ENCODE measurements around the gene TCAIM. TPM values are rescaled to one million over a fixed set of nuclear protein-coding genes. Genes with fewer than 3 reads are reported as not detected.

Gene TCAIM
- total RNA-seq, 1 experiment from 2014 or later, result 18.4 TPM

DNA sequence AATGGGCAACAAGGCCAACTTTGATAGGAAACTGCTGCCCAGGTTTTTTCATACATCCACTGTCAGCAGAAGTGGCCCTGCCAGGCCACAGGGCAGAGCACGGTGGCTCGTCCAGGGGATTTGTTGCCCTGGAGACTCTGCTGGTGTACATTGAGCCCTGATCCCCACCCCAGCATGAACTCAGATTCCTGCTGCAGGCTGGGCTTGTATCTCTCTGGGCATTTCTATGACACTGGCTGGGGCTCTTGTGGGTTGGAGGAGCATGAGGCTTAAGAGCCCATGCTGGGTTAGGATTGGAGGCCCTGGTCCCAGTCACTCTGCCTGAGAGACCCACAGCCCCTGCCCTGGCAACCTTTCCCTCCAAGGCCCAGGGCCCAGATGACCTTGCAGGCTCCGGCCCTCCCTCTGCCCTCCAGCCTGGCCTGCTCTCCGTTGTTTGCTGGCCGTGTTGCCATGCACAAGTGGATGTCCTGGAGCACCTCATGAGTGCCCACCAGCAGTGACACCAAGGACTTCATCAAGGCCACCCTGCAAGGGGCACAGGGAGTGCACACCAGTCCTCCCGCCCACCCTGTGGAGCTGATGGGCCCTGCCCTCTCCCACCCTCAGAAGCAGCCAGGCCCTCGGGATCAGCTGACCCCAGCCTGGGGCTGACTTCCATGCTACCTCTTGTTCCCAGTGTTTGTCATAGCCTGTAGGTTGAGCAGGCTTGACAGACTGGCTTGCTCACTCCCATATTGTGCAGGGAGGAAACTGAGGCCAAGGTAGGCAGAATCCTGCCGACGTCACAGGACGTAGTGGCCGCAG, 80.8 kb downstream of the TCAIM start:
- intact Hi-C loops (cut with micrococcal nuclease), result no loop called here
- no peaks in the 10 kb centered on the region for H3K36me3 ChIP-seq (ENCODE audit: control insufficient read depth in 1 of 2, insufficient read depth in 2 of 2, low read length in 2 of 2)
- H3K4me1 ChIP-seq (ENCODE audit: control insufficient read depth in 1 of 2, insufficient read depth in 2 of 2, low read length in 2 of 2), result no peaks in the 10 kb centered on the region
- DNase-seq (ENCODE audit: low read depth, low spot score) (no peak), ATAC-seq (no peak)
- no peaks in the 10 kb centered on the region for H3K9me2 ChIP-seq (ENCODE audit: insufficient read depth)
- no peak overlapping the region for H2AFZ ChIP-seq (ENCODE audit: low read depth, low read length, poor library complexity, severe bottlenecking)
- no peaks in the 10 kb centered on the region for H3K9me3 ChIP-seq (ENCODE audit: control insufficient read depth in 1 of 2, insufficient read depth in 1 of 2, low read depth in 1 of 2, low read length in 2 of 2)
- ChIA-PET CTCF (no interaction called here), POLR2A (no interaction called here), RAD21 (ENCODE audit: low non-redundant PET in 1 of 2, low total read pairs in 2 of 2, uncharacterized antibody in 2 of 2, unreplicated experiment in 2 of 2) (no interaction called here)
- H3K4me3 ChIP-seq (replicated peaks in 1 of 2; ENCODE audit: low read depth in 1 of 2, low read length in 2 of 2), result no peak overlapping the region
- no peak overlapping the region for H3K9ac ChIP-seq (ENCODE audit: low read length)
- TF ChIP-seq RAD21 (IDR thresholded peaks at IDR 0.05; ENCODE audit: low read depth), result no peak
- no peak for TF ChIP-seq SRF (IDR thresholded peaks at IDR 0.05; ENCODE audit: low read depth)
- TF ChIP-seq, protein P1, sequence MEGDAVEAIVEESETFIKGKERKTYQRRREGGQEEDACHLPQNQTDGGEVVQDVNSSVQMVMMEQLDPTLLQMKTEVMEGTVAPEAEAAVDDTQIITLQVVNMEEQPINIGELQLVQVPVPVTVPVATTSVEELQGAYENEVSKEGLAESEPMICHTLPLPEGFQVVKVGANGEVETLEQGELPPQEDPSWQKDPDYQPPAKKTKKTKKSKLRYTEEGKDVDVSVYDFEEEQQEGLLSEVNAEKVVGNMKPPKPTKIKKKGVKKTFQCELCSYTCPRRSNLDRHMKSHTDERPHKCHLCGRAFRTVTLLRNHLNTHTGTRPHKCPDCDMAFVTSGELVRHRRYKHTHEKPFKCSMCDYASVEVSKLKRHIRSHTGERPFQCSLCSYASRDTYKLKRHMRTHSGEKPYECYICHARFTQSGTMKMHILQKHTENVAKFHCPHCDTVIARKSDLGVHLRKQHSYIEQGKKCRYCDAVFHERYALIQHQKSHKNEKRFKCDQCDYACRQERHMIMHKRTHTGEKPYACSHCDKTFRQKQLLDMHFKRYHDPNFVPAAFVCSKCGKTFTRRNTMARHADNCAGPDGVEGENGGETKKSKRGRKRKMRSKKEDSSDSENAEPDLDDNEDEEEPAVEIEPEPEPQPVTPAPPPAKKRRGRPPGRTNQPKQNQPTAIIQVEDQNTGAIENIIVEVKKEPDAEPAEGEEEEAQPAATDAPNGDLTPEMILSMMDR (IDR thresholded peaks at IDR 0.05 in 2 of 3, conservative IDR thresholded peaks at IDR 0.05 in 1 of 3; ENCODE audit: borderline replicate concordance in 1 of 3, insufficient read depth in 1 of 3, low read depth in 2 of 3, low read length in 2 of 3), result no peak
- no peak for TF ChIP-seq EZH2 (IDR thresholded peaks at IDR 0.05)
- TF ChIP-seq EGR1 (IDR thresholded peaks at IDR 0.05; ENCODE audit: low read depth), result no peak
- no peak for TF ChIP-seq CBX3 (IDR thresholded peaks at IDR 0.05; ENCODE audit: low read depth)
- no peak for TF ChIP-seq ELF1 (IDR thresholded peaks at IDR 0.05; ENCODE audit: borderline replicate concordance, low read depth)
- no peak for TF ChIP-seq TCF7L2 (IDR thresholded peaks at IDR 0.05; ENCODE audit: borderline replicate concordance, extremely low read depth, insufficient read depth, insufficient read length)
- no peak overlapping the region for H3K27ac ChIP-seq (ENCODE audit: low read depth, low read length)
- H3K79me2 ChIP-seq (ENCODE audit: insufficient read depth, low read length), result no peaks in the 10 kb centered on the region
- no TSS peak for BruUV-seq (replicated peaks)
- no peak overlapping the region for H3K4me2 ChIP-seq (ENCODE audit: low read length)
- no peaks in the 10 kb centered on the region for H3K27me3 ChIP-seq (ENCODE audit: insufficient read depth, low read length)
- H4K20me1 ChIP-seq (ENCODE audit: insufficient read depth), result no peaks in the 10 kb centered on the region

All from HCT116 (cell line).